HG03139 (cell line): ENCODE data around the gene CSMD2.

ENCODE experiments used
- ATAC-seq: cut with Tn5 transposase; IDR thresholded peaks from one replicate; pipeline ENCODE4 v1.9.1; 2021; ENCODE audit not compliant: unreplicated experiment

CSMD2 gene

DNA sequence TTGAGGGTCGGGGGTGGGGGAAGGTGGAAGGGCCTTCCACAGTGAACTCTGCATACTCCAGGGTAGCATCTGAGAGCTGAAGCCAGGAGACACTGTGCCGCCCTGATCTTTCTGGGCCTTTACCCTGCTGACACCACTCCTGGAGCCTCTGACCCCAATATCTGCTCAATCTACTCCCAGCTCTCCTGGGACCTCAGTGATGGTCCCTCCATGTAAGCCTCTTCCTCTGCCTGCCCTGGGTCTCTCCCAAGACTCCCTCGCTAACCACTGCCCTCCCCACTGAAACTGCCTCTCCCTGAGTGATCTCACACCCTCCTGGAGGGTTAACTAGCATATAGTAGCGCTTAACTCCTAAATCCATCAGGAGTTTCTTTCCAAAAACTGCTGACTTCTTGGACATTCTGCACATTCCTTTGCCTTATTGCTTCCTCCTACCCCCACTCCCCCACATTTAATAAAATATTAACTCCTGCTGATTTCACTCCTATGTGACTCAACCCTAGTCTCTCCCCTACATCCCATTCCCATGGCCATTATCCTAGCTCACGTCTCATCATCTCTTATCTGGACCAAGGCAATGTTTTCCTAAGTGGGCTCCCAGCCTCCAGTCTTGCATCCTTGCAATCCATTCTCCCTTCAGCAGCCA, 155.6 kb downstream of the CSMD2 start:
- ATAC-seq = no peak

DNA sequence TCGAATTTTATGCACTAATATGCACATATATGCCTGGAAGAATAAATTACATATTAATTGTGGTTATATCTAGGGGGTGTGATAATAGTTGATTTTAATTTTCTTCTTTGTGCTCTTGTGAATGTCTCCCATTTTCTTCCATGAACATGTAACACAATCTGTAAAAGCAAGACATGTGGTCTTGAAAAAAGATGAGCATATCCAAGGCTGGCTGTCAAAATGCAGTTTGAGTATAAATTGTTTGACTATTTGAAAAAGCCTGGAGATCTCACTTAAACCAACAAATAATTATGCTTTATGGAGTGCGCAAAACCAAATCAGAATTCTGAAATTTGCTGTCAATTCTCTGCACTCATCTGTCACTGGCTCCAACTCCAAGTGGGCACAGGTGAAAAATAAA, 157.3 kb downstream of the CSMD2 start:
- no peak for ATAC-seq

DNA sequence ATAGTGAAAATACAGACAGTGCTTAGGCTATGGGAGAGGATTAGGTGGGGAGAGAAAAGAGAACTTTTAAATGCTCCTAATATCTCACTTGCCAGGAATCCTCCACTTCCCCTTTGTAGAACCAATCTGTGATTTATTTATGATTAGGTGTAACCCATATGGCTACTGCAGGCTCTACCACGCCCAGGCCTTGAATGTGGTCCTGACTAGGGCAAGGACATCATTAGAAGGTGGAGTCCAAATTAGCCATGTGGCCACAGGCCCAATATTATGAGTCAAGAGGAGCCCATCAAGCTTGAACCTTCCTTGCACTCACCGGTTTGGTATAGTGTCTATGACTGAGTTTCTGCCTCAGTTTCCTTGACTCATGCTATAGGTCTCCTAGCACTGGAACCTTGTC, 159.7 kb downstream of the CSMD2 start:
- ATAC-seq = no peak

DNA sequence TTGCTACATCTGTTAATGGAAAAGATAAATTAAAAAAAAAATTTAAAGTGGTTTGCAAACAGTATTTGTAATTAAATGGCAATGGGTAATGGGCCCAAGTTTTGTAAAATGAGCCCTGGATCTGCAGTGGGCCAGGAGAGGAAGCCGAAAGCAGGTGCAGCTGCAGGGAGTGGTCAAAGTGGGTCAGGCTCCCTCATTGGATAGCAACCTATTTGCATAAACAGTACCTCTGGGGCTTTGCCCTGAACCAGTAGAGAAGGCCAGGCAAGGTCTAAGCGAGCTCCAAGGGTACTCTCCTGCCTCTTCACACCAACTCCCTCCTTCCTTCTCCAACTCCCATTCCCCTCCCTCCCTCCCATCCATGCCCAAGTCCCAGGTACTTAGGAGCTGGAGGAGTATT, 162.2 kb downstream of the CSMD2 start:
- ATAC-seq = no peak

DNA sequence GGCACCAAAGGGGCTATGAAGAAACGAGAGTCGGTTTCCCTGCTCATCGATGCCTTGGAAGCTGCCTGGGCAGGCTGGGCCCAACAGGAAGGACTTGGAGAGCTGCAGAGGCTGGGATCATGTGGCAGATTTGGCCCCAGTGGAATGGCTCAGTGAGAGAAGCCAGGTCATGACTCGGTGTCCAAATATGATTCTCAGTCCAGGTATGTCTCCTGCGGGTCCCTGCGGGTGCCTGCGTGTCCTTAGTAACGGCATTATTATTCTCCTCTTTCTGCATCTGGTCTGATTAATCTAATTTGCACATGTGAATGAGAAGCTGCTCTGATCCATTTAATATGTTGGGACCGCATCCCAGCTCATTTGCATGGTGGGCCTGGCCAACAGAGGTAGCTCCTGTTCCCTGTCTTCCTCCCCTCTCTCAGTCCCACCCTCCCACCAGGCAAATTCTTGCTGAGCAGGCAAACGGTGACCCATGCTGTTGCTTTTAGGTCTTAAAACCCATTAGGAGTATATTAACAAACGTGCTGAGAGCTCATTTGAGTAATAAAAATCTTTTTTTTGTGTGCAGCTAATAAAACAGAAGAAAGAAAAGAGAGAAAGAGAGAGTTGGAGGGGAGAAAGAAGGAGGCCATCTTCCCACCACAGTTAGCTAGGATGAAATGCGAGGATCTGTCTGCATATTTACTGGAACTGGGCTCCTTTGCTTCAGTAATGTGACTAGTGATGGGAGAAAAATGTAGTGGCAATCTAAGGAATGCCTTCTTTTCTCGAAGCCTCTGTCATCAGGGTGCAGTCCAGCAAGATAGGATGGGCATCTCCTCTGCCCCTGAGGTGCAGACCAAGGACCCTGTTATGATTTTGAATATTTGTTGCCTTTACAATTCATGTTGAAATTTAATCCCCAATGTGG, 167.6 kb downstream of the CSMD2 start:
- no peak for ATAC-seq

GRCh38 chr1:33996281-33996680, 168.7 kb downstream of the CSMD2 start:
- no peak for ATAC-seq

- ATAC-seq = no peak
These were observed 171.7 kb downstream of the CSMD2 start for GRCh38 chr1:33993301-33993700.

DNA sequence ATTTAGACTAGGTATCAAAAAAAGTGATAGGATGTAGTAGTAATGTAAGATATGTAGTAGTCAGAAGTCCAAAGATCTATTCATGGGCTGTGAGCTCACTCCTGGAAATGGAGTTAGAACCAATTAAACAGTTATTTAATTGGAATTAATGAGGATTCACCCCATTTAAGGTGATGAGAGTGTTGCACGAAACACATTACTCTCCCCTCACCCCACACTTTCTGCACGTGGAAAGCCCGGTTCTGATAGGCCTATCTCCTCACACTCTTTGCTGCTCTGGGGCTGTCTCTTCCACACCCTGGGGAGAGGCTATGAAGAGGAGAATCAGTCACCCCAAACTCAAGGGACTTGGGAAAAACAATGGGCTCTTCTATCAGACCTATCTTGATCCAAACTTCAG, 174.7 kb downstream of the CSMD2 start:
- ATAC-seq = no peak

- ATAC-seq = no peak
These were observed 176.9 kb downstream of the CSMD2 start for GRCh38 chr1:33988161-33988560.

DNA sequence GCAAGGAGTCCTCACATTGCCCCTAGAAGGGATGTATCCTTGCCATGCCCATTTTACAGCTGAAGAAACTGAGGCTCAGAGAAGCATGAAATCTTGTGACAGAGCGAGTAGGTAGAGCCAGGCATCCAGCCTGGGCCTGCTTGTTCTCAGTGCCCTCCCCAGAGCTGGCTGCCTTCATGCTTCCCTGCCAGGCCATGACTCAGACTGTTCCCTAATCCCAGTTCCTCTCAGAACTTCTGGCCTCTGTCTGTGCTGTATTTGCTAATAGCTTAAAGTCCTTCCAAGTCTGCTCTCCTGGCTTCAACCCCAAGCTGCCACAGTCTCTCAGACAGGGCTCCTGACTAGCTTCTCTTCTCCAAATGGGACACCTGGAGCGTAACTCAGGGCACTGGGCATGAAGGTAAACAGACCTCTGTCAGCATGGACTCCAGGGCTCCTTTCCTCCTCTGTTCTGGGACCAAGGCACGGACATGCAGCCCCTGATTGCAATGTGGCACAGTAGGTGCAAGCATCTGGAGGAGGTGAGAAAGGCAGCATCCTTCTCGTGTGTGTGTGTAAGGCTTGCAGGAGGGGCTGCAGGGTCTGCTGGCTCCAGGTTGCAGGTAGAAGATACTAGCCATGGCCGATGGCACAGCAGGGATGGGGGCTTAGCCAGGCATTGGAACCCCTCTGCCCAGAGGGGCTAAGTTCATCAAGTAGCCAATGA, 178.5 kb downstream of the CSMD2 start:
- ATAC-seq = no peak

DNA sequence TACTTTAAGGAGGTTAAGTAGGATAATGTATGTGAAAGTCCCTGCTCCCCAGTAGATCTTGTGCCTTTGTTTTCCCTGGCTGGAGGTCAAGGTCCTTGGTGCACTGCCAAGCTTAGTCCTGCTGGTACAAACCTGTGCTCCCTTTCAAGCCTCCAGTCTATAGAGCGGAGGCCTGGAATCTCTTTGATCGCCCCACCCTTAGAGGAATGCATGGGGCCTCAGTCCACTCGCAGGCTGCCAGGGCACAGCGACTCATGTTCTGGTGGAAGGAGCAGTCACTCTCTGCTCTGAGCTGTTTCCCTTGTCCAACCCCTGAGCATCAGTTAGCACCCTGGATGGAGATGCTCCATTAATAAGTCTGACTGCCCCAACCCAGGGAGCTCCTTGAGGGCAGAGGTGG, 179.4 kb downstream of the CSMD2 start:
- no peak for ATAC-seq

DNA sequence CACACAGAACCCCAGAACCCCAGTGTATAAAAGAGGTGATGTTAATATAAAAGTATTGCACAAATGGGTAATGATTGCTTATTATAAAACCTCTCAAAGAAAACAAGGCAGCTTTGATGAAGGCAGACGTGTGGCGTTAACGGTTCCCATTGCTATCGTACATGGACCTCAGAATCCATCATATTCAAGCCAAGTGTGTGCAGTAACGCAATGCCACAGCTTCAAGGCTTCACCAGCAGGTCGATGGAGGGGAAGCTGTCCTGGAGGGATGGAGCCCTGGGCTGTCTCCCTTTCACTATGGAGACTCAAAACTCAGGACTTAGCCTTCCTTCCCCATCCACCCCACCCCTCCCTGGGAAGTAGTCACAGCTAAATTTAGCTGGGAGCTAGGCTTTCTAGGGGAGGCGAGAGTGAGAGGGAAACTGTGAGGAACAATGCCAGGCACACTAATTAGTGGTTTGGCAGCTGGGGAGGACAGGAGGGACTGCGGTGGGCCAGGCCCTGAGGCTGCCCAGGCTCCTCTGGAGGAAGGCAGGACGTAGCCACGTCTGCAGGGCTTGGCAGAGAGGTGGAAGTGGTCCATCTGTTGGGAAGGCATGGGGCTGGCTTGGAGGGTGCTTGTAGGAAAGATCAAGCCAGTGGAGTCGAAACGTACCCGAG, 180.0 kb downstream of the CSMD2 start:
- no peak for ATAC-seq

- no peak for ATAC-seq
These were observed 182.6 kb downstream of the CSMD2 start for GRCh38 chr1:33982419-33982818.

- ATAC-seq = no peak
These were observed 185.7 kb downstream of the CSMD2 start for GRCh38 chr1:33979341-33979740.

- ATAC-seq = no peak
These were observed 189.1 kb downstream of the CSMD2 start for GRCh38 chr1:33975961-33976360.

- no peak for ATAC-seq
These were observed 191.1 kb downstream of the CSMD2 start for GRCh38 chr1:33973799-33974545.

GRCh38 chr1:33972676-33973395, 192.2 kb downstream of the CSMD2 start:
- ATAC-seq = no peak

DNA sequence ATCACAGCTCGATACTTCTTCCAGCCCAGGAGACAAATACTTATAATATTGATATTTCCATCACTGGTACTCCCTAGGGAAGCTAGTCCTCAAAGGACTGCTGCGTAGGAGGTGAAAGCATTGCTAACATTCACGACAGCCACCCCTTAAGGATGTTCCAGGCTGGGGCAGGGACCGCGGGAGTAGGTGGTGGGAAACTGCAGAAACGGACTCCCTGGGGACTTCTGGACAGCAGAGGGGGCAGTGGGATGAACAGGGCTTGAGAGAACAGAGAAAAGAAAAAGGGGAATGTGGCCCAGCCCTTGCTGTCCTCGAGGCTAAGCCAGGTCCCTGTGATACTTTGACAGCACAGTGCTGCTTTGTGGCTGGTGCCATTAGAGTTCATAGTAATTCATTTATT, 193.1 kb downstream of the CSMD2 start:
- ATAC-seq = no peak

GRCh38 chr1:33971018-33971710, 193.9 kb downstream of the CSMD2 start:
- ATAC-seq = no peak
